Esophagus squamous epithelium (tissue), 4 donors: ENCODE data around the gene DSCAML1.

Experiments
- POLR2A ChIP-seq, 4 donors: fragments of 450-650 bp; IDR thresholded peaks; one replicate each; pipeline ENCODE4 v1.6.1; 2017; ENCODE audit warnings: antibody characterized with exemption in 4 of 4, mild to moderate bottlenecking in 4 of 4, moderate library complexity in 3 of 4
- TF ChIP-seq, protein P1 (sequence below), 6 experiments: fragments of 450-650 bp in 4 of 6; fragments of 200-600 bp in 2 of 6; sonication (generic) in 2 of 6; IDR thresholded peaks; one replicate each; pipeline ENCODE4 v1.5.1; 2016 to 2019; ENCODE audit warnings: antibody characterized with exemption in 6 of 6, mild to moderate bottlenecking in 4 of 6, moderate library complexity in 4 of 6

DNA sequence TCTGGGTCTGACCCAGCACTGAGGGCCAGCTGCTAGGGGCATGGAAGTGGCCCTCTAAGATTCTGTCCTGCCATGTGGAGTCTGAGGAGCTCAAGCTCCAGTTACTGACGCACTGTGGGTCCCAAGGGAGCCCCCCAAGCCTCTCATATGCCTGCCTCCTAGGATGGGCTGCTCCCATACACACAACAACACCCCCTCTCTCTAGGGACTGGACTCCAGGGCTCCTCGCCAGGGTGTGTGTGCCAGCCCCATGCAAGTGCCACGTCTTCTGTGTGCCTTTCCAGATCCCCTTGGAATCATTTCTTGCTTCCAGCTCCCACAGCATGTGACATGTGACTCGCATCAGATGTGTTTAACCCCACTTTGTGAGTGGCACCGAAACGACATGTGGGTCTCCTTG lies 234.9 kb downstream of the DSCAML1 start:
- TF ChIP-seq, protein P1, sequence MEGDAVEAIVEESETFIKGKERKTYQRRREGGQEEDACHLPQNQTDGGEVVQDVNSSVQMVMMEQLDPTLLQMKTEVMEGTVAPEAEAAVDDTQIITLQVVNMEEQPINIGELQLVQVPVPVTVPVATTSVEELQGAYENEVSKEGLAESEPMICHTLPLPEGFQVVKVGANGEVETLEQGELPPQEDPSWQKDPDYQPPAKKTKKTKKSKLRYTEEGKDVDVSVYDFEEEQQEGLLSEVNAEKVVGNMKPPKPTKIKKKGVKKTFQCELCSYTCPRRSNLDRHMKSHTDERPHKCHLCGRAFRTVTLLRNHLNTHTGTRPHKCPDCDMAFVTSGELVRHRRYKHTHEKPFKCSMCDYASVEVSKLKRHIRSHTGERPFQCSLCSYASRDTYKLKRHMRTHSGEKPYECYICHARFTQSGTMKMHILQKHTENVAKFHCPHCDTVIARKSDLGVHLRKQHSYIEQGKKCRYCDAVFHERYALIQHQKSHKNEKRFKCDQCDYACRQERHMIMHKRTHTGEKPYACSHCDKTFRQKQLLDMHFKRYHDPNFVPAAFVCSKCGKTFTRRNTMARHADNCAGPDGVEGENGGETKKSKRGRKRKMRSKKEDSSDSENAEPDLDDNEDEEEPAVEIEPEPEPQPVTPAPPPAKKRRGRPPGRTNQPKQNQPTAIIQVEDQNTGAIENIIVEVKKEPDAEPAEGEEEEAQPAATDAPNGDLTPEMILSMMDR (IDR thresholded peaks at IDR 0.05) = no peak
- no peak for TF ChIP-seq POLR2A (IDR thresholded peaks at IDR 0.05)
